Caco-2 (cell line): Measurements from ENCODE around the gene HTRA3. TPM values are rescaled to one million over a fixed set of nuclear protein-coding genes. Genes with fewer than 3 reads are reported as not detected.

Experiments used
- BruUV-seq: library from RNA; stranded (reverse); fragments of 400-500 nt; replicated peaks from 2 replicates; lab custom pipeline; 2021; lab: Mats Ljungman, UMichigan
- CTCF ChIA-PET: fragments of 300-600 bp; sonication (Branson Sonifier 250); formaldehyde crosslinking; loops from one replicate; lab custom pipeline; 2022; ENCODE audit warnings: antibody characterized with exemption; lab: Charles Lee
- POLR2A ChIA-PET: fragments of 300-600 bp; sonication (Branson Sonifier 250); formaldehyde crosslinking; loops from one replicate; lab custom pipeline; 2022; ENCODE audit warnings: antibody characterized with exemption; lab: Charles Lee
- DNase-seq, 2 experiments: peaks; one replicate each; pipeline versions ENCODE4 v3.0.0 to v3.0.0-alpha.2; 2020 to 2022
- H3K27me3 ChIP-seq: replicated peaks from 2 replicates; pipeline ENCODE4 v1.6.0; 2011; ENCODE audit warnings: low read length; ENCODE audit not compliant: control insufficient read depth, insufficient read depth
- H3K36me3 ChIP-seq: 2 replicates; pipeline ENCODE4 v1.5.1; 2011; ENCODE audit warnings: low read length; ENCODE audit not compliant: control insufficient read depth, insufficient read depth
- H3K4me1 ChIP-seq: fragments of 250-450 bp; sonication (Bioruptor Pico); 2 replicates; pipeline ENCODE4 v1.5.1; 2020; ENCODE audit warnings: mild to moderate bottlenecking
- H3K4me3 ChIP-seq: 2 replicates; pipeline ENCODE4 v1.5.1; 2011; ENCODE audit warnings: low read depth, mild to moderate bottlenecking, control low read depth, low read length
- H3K9me3 ChIP-seq: fragments of 250-450 bp; sonication (Bioruptor Pico); 2 replicates; pipeline ENCODE4 v1.5.1; 2020; ENCODE audit warnings: mild to moderate bottlenecking, moderate library complexity
- H3K27ac Mint-ChIP-seq: one replicate; pipeline ENCODE4 v1.8.0; 2022; ENCODE audit warnings: mixed read lengths; ENCODE audit not compliant: unreplicated experiment
- H3K27me3 Mint-ChIP-seq: one replicate; pipeline ENCODE4 v1.8.0; 2022; ENCODE audit warnings: mixed read lengths; ENCODE audit not compliant: insufficient read depth, unreplicated experiment
- H3K36me3 Mint-ChIP-seq: one replicate; pipeline ENCODE4 v1.8.0; 2022; ENCODE audit warnings: mild to moderate bottlenecking, mixed read lengths; ENCODE audit not compliant: insufficient read depth, unreplicated experiment
- H3K4me1 Mint-ChIP-seq: one replicate; pipeline ENCODE4 v1.8.0; 2022; ENCODE audit warnings: low read depth, mixed read lengths; ENCODE audit not compliant: unreplicated experiment
- H3K4me3 Mint-ChIP-seq: one replicate; pipeline ENCODE4 v1.8.0; 2022; ENCODE audit warnings: mild to moderate bottlenecking, moderate library complexity, mixed read lengths; ENCODE audit not compliant: unreplicated experiment
- H3K9me3 Mint-ChIP-seq: one replicate; pipeline ENCODE4 v1.8.0; 2022; ENCODE audit warnings: mixed read lengths; ENCODE audit not compliant: unreplicated experiment
- intact Hi-C: fragments of 100-400 bp; cut with micrococcal nuclease; formaldehyde crosslinking; loops from one replicate; pipeline ENCODE4 v1.10.0; 2022; ENCODE audit not compliant: unreplicated experiment
- total RNA-seq: library from RNA; stranded (reverse); gene quantifications from 2 replicates; pipeline ENCODE4 v1.2.3, GENCODE V29; 2022
- TF ChIP-seq, protein P1 (sequence below), 2 experiments: fragments of 200-600 bp in 1 of 2; IDR thresholded peaks; 1 replicate in 1 of 2; 2 replicates in 1 of 2; pipeline versions ENCODE4 v1.5.1 to v1.8.0; 2011 to 2022; ENCODE audit warnings: antibody characterized with exemption in 1 of 2, control low read depth in 1 of 2, inconsistent platforms in 1 of 2, low read depth in 1 of 2, low read length in 1 of 2, mild to moderate bottlenecking in 1 of 2, moderate library complexity in 1 of 2; ENCODE audit not compliant: insufficient read depth in 1 of 2, severe bottlenecking in 1 of 2, unreplicated experiment in 1 of 2

HTRA3 gene
- total RNA-seq, 1 experiment from 2014 or later = 0.66 TPM

DNA sequence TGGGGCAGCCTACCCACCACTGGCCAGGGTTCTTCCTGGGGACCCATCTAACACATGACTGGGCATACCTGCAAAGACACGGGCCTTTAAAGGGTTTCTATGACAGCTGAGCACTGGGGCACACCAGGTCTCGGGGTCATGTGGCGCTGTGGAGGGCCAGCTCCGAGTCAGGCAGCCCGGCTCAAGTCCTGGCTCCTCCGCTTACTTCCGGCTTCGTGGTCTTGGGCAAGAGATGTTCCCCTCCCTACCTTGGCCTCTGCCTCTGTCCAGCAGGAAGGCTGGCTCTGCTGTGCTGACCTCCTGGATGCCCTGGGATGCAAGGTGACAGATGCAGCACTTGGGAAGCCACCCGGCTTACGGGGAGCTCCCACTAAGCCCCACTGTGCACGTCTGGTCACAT lies 37.6 kb downstream of the HTRA3 start:
- Histone ChIP-seq H3K9me3 (no peaks in the 10 kb centered on the region), H3K4me3 (no peak overlapping the region), H3K4me1 (peaks cover 5% of the 10 kb centered on the region), H3K36me3 (no peaks in the 10 kb centered on the region), H3K27me3 (no peaks in the 10 kb centered on the region)
- Mint-ChIP-seq H3K27ac (no peak overlapping the region), H3K27me3 (peaks cover 4% of the 10 kb centered on the region), H3K4me3 (no peak overlapping the region), H3K36me3 (peaks cover 9% of the 10 kb centered on the region), H3K9me3 (no peaks in the 10 kb centered on the region), H3K4me1 (no peaks in the 10 kb centered on the region)
- POLR2A ChIA-PET = no interaction called here
- TF ChIP-seq, protein P1, sequence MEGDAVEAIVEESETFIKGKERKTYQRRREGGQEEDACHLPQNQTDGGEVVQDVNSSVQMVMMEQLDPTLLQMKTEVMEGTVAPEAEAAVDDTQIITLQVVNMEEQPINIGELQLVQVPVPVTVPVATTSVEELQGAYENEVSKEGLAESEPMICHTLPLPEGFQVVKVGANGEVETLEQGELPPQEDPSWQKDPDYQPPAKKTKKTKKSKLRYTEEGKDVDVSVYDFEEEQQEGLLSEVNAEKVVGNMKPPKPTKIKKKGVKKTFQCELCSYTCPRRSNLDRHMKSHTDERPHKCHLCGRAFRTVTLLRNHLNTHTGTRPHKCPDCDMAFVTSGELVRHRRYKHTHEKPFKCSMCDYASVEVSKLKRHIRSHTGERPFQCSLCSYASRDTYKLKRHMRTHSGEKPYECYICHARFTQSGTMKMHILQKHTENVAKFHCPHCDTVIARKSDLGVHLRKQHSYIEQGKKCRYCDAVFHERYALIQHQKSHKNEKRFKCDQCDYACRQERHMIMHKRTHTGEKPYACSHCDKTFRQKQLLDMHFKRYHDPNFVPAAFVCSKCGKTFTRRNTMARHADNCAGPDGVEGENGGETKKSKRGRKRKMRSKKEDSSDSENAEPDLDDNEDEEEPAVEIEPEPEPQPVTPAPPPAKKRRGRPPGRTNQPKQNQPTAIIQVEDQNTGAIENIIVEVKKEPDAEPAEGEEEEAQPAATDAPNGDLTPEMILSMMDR (IDR thresholded peaks at IDR 0.05; ENCODE audit: insufficient read depth in 1 of 2, low read depth in 1 of 2, low read length in 1 of 2, severe bottlenecking in 1 of 2, unreplicated experiment in 1 of 2) = no peak
- DNase-seq = peak in 1 of 2 experiments; percentile 25
- intact Hi-C loops = no loop called here
- CTCF ChIA-PET = no interaction called here
- BruUV-seq = no TSS peak

DNA sequence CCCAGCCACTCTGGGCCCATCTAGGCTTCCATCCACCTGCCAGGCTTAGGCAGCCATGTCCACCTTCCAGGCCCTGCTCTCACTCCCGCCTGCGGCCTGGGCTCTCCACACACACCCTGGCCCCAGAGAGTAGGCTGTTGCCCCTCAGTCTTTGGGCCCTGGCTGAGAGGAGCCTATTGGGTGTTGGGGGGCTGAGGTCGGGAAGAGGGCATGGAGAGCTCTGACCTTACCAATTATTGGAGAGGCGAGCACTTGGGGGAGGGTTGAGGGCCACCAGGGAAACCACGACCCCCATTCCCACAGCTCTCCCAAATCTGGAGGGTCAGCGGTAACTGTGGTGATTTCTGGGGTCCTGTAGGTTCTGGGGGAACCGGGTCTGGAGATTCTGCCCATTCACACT lies 38.2 kb downstream of the HTRA3 start:
- BruUV-seq = no TSS peak
- peaks cover 4% of the 10 kb centered on the region for H3K27me3 Mint-ChIP-seq
- POLR2A ChIA-PET = no interaction called here
- TF ChIP-seq, protein P1 (IDR thresholded peaks at IDR 0.05; ENCODE audit: insufficient read depth in 1 of 2, low read depth in 1 of 2, low read length in 1 of 2, severe bottlenecking in 1 of 2, unreplicated experiment in 1 of 2) = no peak
- H3K27ac Mint-ChIP-seq = no peak overlapping the region
- no peaks in the 10 kb centered on the region for H3K4me1 Mint-ChIP-seq
- H3K36me3 Mint-ChIP-seq = peaks cover 9% of the 10 kb centered on the region
- peak in 1 of 2 experiments; percentile 12 for DNase-seq
- no peaks in the 10 kb centered on the region for H3K9me3 ChIP-seq
- CTCF ChIA-PET = no interaction called here
- no peak overlapping the region for H3K4me3 Mint-ChIP-seq
- no peaks in the 10 kb centered on the region for H3K27me3 ChIP-seq
- peaks cover 5% of the 10 kb centered on the region for H3K4me1 ChIP-seq
- H3K9me3 Mint-ChIP-seq = no peaks in the 10 kb centered on the region
- no peak overlapping the region for H3K4me3 ChIP-seq
- intact Hi-C loops = no loop called here
- H3K36me3 ChIP-seq = no peaks in the 10 kb centered on the region

DNA sequence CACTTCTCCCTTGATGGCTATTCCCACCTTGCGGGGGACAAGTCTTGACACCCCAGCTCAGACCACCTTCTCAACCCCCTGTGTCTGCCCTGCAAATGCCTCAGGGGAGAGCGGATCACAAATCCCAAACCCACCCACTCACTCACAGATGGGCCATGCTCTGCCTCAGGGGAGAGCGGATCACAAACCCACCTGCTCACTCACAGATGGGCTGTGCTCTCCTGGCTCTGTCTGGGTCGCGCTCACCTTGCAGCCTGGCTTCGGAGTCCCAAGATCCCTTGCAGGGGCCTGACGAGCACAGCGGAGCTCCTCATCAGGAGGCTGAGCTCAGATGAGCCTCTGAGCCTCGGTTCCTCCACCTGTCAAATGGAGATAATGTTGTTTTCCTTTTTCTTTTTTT lies 38.6 kb downstream of the HTRA3 start:
- no peak overlapping the region for H3K27ac Mint-ChIP-seq
- no peaks in the 10 kb centered on the region for H3K27me3 ChIP-seq
- H3K9me3 Mint-ChIP-seq = no peaks in the 10 kb centered on the region
- no peaks in the 10 kb centered on the region for H3K4me1 Mint-ChIP-seq
- intact Hi-C loops = no loop called here
- DNase-seq = peak in 1 of 2 experiments; percentile 17
- peaks cover 5% of the 10 kb centered on the region for H3K4me1 ChIP-seq
- peaks cover 9% of the 10 kb centered on the region for H3K36me3 Mint-ChIP-seq
- H3K36me3 ChIP-seq = no peaks in the 10 kb centered on the region
- TF ChIP-seq, protein P1 (IDR thresholded peaks at IDR 0.05; ENCODE audit: insufficient read depth in 1 of 2, low read depth in 1 of 2, low read length in 1 of 2, severe bottlenecking in 1 of 2, unreplicated experiment in 1 of 2) = no peak
- no peaks in the 10 kb centered on the region for H3K9me3 ChIP-seq
- CTCF ChIA-PET = no interaction called here
- no TSS peak for BruUV-seq
- POLR2A ChIA-PET = no interaction called here
- no peak overlapping the region for H3K4me3 ChIP-seq
- H3K4me3 Mint-ChIP-seq = no peak overlapping the region
- H3K27me3 Mint-ChIP-seq = peaks cover 4% of the 10 kb centered on the region
